Measurements from ENCODE around the gene TSPOAP1. TPM values are rescaled to one million over a fixed set of nuclear protein-coding genes. Genes with fewer than 3 reads are reported as not detected.
A peak's percentile ranks its signal among the peaks of the same experiment; 100 is the strongest.

The TSPOAP1 gene
- total and polyA plus RNA-seq, 2 of the 13 experiments (the other 11 are each of a cell fraction or from before 2014, with no cell fraction given) = not detected

DNA sequence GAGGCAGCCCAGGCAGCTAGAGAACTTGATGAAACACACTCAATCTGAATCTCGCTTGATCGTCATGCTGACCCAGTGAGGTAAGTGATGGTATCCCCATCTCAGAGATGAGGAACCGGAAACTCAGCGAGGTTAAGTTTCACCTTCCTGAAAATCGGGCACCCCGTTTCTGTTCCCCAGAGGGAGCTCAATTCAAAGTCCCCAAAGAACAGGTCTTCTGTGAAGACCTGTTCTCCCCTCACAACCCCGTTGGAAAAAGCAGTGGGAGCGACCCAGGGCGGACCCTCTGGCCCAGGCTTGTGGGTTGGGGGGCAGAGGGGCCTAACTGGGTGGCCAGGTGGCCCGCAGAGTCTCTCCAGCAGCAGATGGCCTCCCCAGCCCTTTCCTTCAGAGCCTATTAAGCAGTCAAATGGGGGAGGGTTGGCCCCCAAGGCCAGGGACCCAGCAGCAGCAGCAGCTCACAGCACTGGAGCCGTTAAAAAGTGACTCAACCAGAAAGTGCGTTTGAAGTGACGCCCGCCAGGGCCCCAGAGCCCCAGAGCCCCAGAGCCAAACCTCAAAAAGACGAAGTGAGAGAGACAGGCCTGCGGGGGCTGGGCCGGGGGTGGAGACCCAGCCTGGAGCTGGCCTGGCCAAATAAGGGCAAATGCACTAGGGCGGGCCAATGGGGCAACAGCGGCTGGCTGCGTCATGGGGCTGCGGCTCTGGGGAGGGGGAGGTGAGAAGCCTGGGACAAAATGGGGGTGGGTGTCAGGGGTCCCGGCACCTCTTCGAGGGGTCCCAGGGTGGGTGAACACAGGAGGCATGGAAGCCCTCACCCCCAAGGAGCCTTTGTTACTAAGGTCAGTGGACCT is 9.2 kb upstream of the TSPOAP1 start (continued):
- TF ChIP-seq, protein P1, sequence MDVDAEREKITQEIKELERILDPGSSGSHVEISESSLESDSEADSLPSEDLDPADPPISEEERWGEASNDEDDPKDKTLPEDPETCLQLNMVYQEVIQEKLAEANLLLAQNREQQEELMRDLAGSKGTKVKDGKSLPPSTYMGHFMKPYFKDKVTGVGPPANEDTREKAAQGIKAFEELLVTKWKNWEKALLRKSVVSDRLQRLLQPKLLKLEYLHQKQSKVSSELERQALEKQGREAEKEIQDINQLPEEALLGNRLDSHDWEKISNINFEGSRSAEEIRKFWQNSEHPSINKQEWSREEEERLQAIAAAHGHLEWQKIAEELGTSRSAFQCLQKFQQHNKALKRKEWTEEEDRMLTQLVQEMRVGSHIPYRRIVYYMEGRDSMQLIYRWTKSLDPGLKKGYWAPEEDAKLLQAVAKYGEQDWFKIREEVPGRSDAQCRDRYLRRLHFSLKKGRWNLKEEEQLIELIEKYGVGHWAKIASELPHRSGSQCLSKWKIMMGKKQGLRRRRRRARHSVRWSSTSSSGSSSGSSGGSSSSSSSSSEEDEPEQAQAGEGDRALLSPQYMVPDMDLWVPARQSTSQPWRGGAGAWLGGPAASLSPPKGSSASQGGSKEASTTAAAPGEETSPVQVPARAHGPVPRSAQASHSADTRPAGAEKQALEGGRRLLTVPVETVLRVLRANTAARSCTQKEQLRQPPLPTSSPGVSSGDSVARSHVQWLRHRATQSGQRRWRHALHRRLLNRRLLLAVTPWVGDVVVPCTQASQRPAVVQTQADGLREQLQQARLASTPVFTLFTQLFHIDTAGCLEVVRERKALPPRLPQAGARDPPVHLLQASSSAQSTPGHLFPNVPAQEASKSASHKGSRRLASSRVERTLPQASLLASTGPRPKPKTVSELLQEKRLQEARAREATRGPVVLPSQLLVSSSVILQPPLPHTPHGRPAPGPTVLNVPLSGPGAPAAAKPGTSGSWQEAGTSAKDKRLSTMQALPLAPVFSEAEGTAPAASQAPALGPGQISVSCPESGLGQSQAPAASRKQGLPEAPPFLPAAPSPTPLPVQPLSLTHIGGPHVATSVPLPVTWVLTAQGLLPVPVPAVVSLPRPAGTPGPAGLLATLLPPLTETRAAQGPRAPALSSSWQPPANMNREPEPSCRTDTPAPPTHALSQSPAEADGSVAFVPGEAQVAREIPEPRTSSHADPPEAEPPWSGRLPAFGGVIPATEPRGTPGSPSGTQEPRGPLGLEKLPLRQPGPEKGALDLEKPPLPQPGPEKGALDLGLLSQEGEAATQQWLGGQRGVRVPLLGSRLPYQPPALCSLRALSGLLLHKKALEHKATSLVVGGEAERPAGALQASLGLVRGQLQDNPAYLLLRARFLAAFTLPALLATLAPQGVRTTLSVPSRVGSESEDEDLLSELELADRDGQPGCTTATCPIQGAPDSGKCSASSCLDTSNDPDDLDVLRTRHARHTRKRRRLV (CRISPR knock-in tag; IDR thresholded peaks at IDR 0.05) = peak; percentile 33; the same call in 1 of the 2 replicates
- TF ChIP-seq, protein P2, sequence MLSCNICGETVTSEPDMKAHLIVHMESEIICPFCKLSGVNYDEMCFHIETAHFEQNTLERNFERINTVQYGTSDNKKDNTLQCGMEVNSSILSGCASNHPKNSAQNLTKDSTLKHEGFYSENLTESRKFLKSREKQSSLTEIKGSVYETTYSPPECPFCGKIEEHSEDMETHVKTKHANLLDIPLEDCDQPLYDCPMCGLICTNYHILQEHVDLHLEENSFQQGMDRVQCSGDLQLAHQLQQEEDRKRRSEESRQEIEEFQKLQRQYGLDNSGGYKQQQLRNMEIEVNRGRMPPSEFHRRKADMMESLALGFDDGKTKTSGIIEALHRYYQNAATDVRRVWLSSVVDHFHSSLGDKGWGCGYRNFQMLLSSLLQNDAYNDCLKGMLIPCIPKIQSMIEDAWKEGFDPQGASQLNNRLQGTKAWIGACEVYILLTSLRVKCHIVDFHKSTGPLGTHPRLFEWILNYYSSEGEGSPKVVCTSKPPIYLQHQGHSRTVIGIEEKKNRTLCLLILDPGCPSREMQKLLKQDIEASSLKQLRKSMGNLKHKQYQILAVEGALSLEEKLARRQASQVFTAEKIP (CRISPR knock-in tag; IDR thresholded peaks at IDR 0.05; ENCODE audit: borderline replicate concordance) = no peak
- TF ChIP-seq, protein P3, sequence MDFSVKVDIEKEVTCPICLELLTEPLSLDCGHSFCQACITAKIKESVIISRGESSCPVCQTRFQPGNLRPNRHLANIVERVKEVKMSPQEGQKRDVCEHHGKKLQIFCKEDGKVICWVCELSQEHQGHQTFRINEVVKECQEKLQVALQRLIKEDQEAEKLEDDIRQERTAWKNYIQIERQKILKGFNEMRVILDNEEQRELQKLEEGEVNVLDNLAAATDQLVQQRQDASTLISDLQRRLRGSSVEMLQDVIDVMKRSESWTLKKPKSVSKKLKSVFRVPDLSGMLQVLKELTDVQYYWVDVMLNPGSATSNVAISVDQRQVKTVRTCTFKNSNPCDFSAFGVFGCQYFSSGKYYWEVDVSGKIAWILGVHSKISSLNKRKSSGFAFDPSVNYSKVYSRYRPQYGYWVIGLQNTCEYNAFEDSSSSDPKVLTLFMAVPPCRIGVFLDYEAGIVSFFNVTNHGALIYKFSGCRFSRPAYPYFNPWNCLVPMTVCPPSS (IDR thresholded peaks at IDR 0.05) = no peak
- 0 out of 2 replicates have a peak, but pooled peaks have one; percentile 25 for TF ChIP-seq MEIS1 (CRISPR knock-in tag; IDR thresholded peaks at IDR 0.05; ENCODE audit: borderline replicate concordance)
- TF ChIP-seq KLF9 (CRISPR knock-in tag; IDR thresholded peaks at IDR 0.05; ENCODE audit: low read depth) = no peak
- TF ChIP-seq CENPT (CRISPR knock-in tag; IDR thresholded peaks at IDR 0.05; ENCODE audit: low read depth) = no peak
- TF ChIP-seq, protein P4, sequence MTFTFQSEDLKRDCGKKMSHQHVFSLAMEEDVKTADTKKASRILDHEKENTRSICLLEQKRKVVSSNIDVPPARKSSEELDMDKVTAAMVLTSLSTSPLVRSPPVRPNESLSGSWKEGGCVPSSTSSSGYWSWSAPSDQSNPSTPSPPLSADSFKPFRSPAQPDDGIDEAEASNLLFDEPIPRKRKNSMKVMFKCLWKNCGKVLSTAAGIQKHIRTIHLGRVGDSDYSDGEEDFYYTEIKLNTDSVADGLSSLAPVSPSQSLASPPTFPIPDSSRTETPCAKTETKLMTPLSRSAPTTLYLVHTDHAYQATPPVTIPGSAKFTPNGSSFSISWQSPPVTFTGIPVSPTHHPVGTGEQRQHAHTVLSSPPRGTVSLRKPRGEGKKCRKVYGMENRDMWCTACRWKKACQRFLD (CRISPR knock-in tag; IDR thresholded peaks at IDR 0.05; ENCODE audit: borderline replicate concordance) = no peak
- no peak for TF ChIP-seq KDM2A (CRISPR knock-in tag; IDR thresholded peaks at IDR 0.05; ENCODE audit: borderline replicate concordance, low read depth)
- no peak for TF ChIP-seq ZNF180 (CRISPR knock-in tag; IDR thresholded peaks at IDR 0.05; ENCODE audit: borderline replicate concordance, low read depth)
- TF ChIP-seq NFE2 (CRISPR knock-in tag; IDR thresholded peaks at IDR 0.05) = no peak
- no peak for TF ChIP-seq HOXD1 (CRISPR knock-in tag; IDR thresholded peaks at IDR 0.05)
- no peak for TF ChIP-seq ZNF614 (CRISPR knock-in tag; IDR thresholded peaks at IDR 0.05; ENCODE audit: borderline replicate concordance)
- no peak for TF ChIP-seq NBN (conservative IDR thresholded peaks at IDR 0.05)
- no peak for TF ChIP-seq KAT8 (CRISPR knock-in tag; IDR thresholded peaks at IDR 0.05)
- TF ChIP-seq TAF1 (CRISPR knock-in tag; IDR thresholded peaks at IDR 0.05) = no peak
- no peak for TF ChIP-seq CBX5 (CRISPR knock-in tag; IDR thresholded peaks at IDR 0.05; ENCODE audit: borderline replicate concordance)
- TF ChIP-seq SRY (CRISPR knock-in tag; IDR thresholded peaks at IDR 0.05) = 0 out of 2 replicates have a peak, but pooled peaks have one; percentile 63
- no peak for TF ChIP-seq ZNF598 (CRISPR knock-in tag; IDR thresholded peaks at IDR 0.05; ENCODE audit: borderline replicate concordance)
- no peak for TF ChIP-seq NONO (IDR thresholded peaks at IDR 0.05)
- no peak for TF ChIP-seq NONO (CRISPR knock-in tag; conservative IDR thresholded peaks at IDR 0.05)

All from HepG2 (cell line).